GM23338 (cell line): ENCODE data around the gene FRMD1. TPM values are rescaled to one million over a fixed set of nuclear protein-coding genes. Genes with fewer than 3 reads are reported as not detected.
A peak's percentile ranks its signal among the peaks of the same experiment; 100 is the strongest.

ENCODE experiments used
- ATAC-seq: fragments of 200-7000 bp; cut with Tn5 transposase; 3 replicates; pipeline ENCODE4 v1.9.1; 2020
- DNase-seq: peaks from one replicate; pipeline ENCODE4 v3.0.0-alpha.2; 2015; ENCODE audit warnings: low spot score
- H2AFZ ChIP-seq: fragments of 200-600 bp; sonication (generic); 2 replicates; pipeline ENCODE4 v1.8.0; 2016; ENCODE audit warnings: antibody characterized with exemption, mild to moderate bottlenecking, moderate library complexity
- H3F3A ChIP-seq: fragments of 200-600 bp; sonication (generic); replicated peaks from 2 replicates; pipeline ENCODE4 v1.8.0; 2017; ENCODE audit warnings: antibody characterized with exemption, mixed run types, low read depth
- H3K27ac ChIP-seq: fragments of 200-600 bp; sonication (generic); 2 replicates; pipeline ENCODE4 v1.6.1; 2016; ENCODE audit warnings: low read depth
- H3K27me3 ChIP-seq: fragments of 200-600 bp; sonication (generic); 2 replicates; pipeline ENCODE4 v1.8.0; 2016; ENCODE audit warnings: mild to moderate bottlenecking, mixed run types, moderate library complexity; ENCODE audit not compliant: insufficient read depth
- H3K36me3 ChIP-seq: fragments of 200-600 bp; sonication (generic); 2 replicates; pipeline ENCODE4 v1.8.0; 2016; ENCODE audit warnings: mild to moderate bottlenecking; ENCODE audit not compliant: insufficient read depth
- H3K4me1 ChIP-seq: fragments of 200-600 bp; sonication (generic); 2 replicates; pipeline ENCODE4 v1.8.0; 2016; ENCODE audit warnings: mild to moderate bottlenecking, moderate library complexity; ENCODE audit not compliant: insufficient read depth
- H3K4me2 ChIP-seq: fragments of 200-600 bp; sonication (generic); 2 replicates; pipeline ENCODE4 v1.7.1; 2017; ENCODE audit warnings: mixed run types
- H3K4me3 ChIP-seq: fragments of 200-600 bp; sonication (generic); 2 replicates; pipeline ENCODE4 v1.6.1; 2016; ENCODE audit warnings: mixed run types
- H3K79me2 ChIP-seq: fragments of 200-600 bp; sonication (generic); replicated peaks from 2 replicates; pipeline ENCODE4 v1.8.0; 2017; ENCODE audit warnings: mild to moderate bottlenecking; ENCODE audit not compliant: insufficient read depth
- H3K9me2 ChIP-seq: fragments of 200-600 bp; sonication (generic); 2 replicates; pipeline ENCODE4 v1.8.0; 2017; ENCODE audit not compliant: insufficient read depth
- H4K20me1 ChIP-seq: fragments of 200-600 bp; sonication (generic); replicated peaks from 2 replicates; pipeline ENCODE4 v1.8.0; 2017; ENCODE audit warnings: mild to moderate bottlenecking; ENCODE audit not compliant: insufficient read depth
- H3K27ac Mint-ChIP-seq: 2 replicates; pipeline ENCODE4 v1.8.0; 2020; ENCODE audit warnings: inconsistent platforms, mild to moderate bottlenecking, moderate library complexity, mixed read lengths
- H3K27me3 Mint-ChIP-seq: 3 replicates; pipeline ENCODE4 v1.8.0; 2022; ENCODE audit warnings: low read depth, mild to moderate bottlenecking, moderate library complexity, mixed read lengths, inconsistent platforms; ENCODE audit not compliant: insufficient read depth, poor library complexity
- H3K36me3 Mint-ChIP-seq: 3 replicates; pipeline ENCODE4 v1.8.0; 2021; ENCODE audit warnings: low read depth, mild to moderate bottlenecking, inconsistent platforms, moderate library complexity, mixed read lengths
- H3K4me1 Mint-ChIP-seq: 3 replicates; pipeline ENCODE4 v1.8.0; 2020; ENCODE audit warnings: mild to moderate bottlenecking, inconsistent platforms, mixed read lengths
- H3K4me3 Mint-ChIP-seq: 3 replicates; pipeline ENCODE4 v1.8.0; 2021; ENCODE audit warnings: moderate library complexity, mild to moderate bottlenecking, inconsistent platforms, mixed read lengths
- H3K9me3 Mint-ChIP-seq: 3 replicates; pipeline ENCODE4 v1.8.0; 2020; ENCODE audit warnings: moderate library complexity, mild to moderate bottlenecking, inconsistent platforms, mixed read lengths
- EZH2 ChIP-seq: fragments of 200-600 bp; sonication (generic); IDR thresholded peaks from one replicate; pipeline ENCODE4 v1.8.0; 2017; ENCODE audit warnings: antibody characterized with exemption, mild to moderate bottlenecking, low read depth; ENCODE audit not compliant: unreplicated experiment
- NANOG ChIP-seq: IDR thresholded peaks from 2 replicates; pipeline ENCODE4 v1.6.1; 2016; ENCODE audit warnings: antibody characterized with exemption, borderline replicate concordance
- POLR2AphosphoS5 ChIP-seq: IDR thresholded peaks from 2 replicates; pipeline ENCODE4 v1.6.1; 2016; ENCODE audit warnings: antibody characterized with exemption, low read depth
- REST ChIP-seq: IDR thresholded peaks from one replicate; pipeline ENCODE4 v1.6.1; 2018; ENCODE audit warnings: antibody characterized with exemption; ENCODE audit not compliant: unreplicated experiment
- STAT1 ChIP-seq: IDR thresholded peaks from one replicate; pipeline ENCODE4 v1.6.1; 2016; ENCODE audit warnings: antibody characterized with exemption; ENCODE audit not compliant: unreplicated experiment
- ZNF114 ChIP-seq: fragments of 250-450 bp; sonication (Bioruptor Pico); IDR thresholded peaks from 2 replicates; pipeline ENCODE4 v1.5.0; 2020; ENCODE audit warnings: mild to moderate bottlenecking, moderate library complexity
- ZNF331 ChIP-seq: fragments of 250-450 bp; sonication (Bioruptor Pico); IDR thresholded peaks from 2 replicates; pipeline ENCODE4 v1.5.0; 2020; ENCODE audit warnings: low read depth, mild to moderate bottlenecking, moderate library complexity
- ZNF462 ChIP-seq: fragments of 250-450 bp; sonication (Bioruptor Pico); IDR thresholded peaks from 2 replicates; pipeline ENCODE4 v1.5.0; 2020; ENCODE audit warnings: mild to moderate bottlenecking, moderate library complexity
- polyA plus RNA-seq: library from polyadenylated mRNA; unstranded; fragments of >200 nt; fragmentation: Nextera tagmentation; extraction: Ambion mirVana; gene quantifications from 2 replicates; pipeline ENCODE4 v1.2.1, GENCODE V29; 2016
- total RNA-seq: library from RNA; depleted of rRNA; stranded (reverse); fragments of >200 nt; shearing (Covaris generic); gene quantifications from 2 replicates; pipeline ENCODE4 v1.2.3, GENCODE V29; 2014
- TF ChIP-seq, protein P1 (sequence below), 2 experiments: fragments of 200-600 bp in 1 of 2; sonication (generic) in 1 of 2; conservative IDR thresholded peaks; 2 replicates each; pipeline versions ENCODE4 v1.5.1 to v1.6.1; 2016 to 2017; ENCODE audit warnings: antibody characterized with exemption in 2 of 2, low read depth in 2 of 2, mild to moderate bottlenecking in 2 of 2, moderate library complexity in 1 of 2
- TF ChIP-seq, protein P2 (sequence below): IDR thresholded peaks from 2 replicates; pipeline ENCODE4 v1.6.1; 2016; ENCODE audit warnings: antibody characterized with exemption

Gene FRMD1
- total and polyA plus RNA-seq, 2 experiments from 2014 or later: 1.0 to 2.0 TPM

GRCh38 chr6:168053957-168054471 lies 25.0 kb downstream of the FRMD1 start:
- ATAC-seq (no peak), DNase-seq (no peak)
- no peaks in the 10 kb centered on the region for H3K4me1 ChIP-seq
- H3K27me3 ChIP-seq: no peaks in the 10 kb centered on the region
- H3K4me2 ChIP-seq: no peak overlapping the region
- H3K79me2 ChIP-seq: no peaks in the 10 kb centered on the region
- peaks cover 10% of the 10 kb centered on the region for H3K27me3 Mint-ChIP-seq
- H3F3A ChIP-seq: no peaks in the 10 kb centered on the region
- TF ChIP-seq STAT1 (no peak), NANOG (no peak), REST (no peak), ZNF331 (CRISPR knock-in tag) (no peak), EZH2 (no peak), ZNF114 (CRISPR knock-in tag) (no peak), POLR2AphosphoS5 (no peak), ZNF462 (CRISPR knock-in tag) (no peak)
- TF ChIP-seq, protein P1, sequence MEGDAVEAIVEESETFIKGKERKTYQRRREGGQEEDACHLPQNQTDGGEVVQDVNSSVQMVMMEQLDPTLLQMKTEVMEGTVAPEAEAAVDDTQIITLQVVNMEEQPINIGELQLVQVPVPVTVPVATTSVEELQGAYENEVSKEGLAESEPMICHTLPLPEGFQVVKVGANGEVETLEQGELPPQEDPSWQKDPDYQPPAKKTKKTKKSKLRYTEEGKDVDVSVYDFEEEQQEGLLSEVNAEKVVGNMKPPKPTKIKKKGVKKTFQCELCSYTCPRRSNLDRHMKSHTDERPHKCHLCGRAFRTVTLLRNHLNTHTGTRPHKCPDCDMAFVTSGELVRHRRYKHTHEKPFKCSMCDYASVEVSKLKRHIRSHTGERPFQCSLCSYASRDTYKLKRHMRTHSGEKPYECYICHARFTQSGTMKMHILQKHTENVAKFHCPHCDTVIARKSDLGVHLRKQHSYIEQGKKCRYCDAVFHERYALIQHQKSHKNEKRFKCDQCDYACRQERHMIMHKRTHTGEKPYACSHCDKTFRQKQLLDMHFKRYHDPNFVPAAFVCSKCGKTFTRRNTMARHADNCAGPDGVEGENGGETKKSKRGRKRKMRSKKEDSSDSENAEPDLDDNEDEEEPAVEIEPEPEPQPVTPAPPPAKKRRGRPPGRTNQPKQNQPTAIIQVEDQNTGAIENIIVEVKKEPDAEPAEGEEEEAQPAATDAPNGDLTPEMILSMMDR (conservative IDR thresholded peaks at IDR 0.05; ENCODE audit: low read depth in 2 of 2): no peak
- TF ChIP-seq, protein P2, sequence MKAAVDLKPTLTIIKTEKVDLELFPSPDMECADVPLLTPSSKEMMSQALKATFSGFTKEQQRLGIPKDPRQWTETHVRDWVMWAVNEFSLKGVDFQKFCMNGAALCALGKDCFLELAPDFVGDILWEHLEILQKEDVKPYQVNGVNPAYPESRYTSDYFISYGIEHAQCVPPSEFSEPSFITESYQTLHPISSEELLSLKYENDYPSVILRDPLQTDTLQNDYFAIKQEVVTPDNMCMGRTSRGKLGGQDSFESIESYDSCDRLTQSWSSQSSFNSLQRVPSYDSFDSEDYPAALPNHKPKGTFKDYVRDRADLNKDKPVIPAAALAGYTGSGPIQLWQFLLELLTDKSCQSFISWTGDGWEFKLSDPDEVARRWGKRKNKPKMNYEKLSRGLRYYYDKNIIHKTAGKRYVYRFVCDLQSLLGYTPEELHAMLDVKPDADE: no peak
- H3K36me3 ChIP-seq: no peaks in the 10 kb centered on the region
- H3K27ac Mint-ChIP-seq: no peak overlapping the region
- H3K4me3 Mint-ChIP-seq: no peak overlapping the region
- no peak overlapping the region for H3K4me3 ChIP-seq
- peak overlapping the region; percentile 56; the same call in 1 of the 2 replicates for H2AFZ ChIP-seq
- H3K9me3 Mint-ChIP-seq: no peaks in the 10 kb centered on the region
- H3K9me2 ChIP-seq: no peaks in the 10 kb centered on the region
- H3K36me3 Mint-ChIP-seq: no peaks in the 10 kb centered on the region
- H4K20me1 ChIP-seq: no peaks in the 10 kb centered on the region
- H3K27ac ChIP-seq: no peak overlapping the region
- no peaks in the 10 kb centered on the region for H3K4me1 Mint-ChIP-seq
